ENCODE measurements around the gene TLCD3B.
"Not testable (repeated sequence)": the region's sequence is repeated elsewhere in the genome, so short reads cannot be mapped to it uniquely, and the experiment has no call there.

The TLCD3B gene

DNA sequence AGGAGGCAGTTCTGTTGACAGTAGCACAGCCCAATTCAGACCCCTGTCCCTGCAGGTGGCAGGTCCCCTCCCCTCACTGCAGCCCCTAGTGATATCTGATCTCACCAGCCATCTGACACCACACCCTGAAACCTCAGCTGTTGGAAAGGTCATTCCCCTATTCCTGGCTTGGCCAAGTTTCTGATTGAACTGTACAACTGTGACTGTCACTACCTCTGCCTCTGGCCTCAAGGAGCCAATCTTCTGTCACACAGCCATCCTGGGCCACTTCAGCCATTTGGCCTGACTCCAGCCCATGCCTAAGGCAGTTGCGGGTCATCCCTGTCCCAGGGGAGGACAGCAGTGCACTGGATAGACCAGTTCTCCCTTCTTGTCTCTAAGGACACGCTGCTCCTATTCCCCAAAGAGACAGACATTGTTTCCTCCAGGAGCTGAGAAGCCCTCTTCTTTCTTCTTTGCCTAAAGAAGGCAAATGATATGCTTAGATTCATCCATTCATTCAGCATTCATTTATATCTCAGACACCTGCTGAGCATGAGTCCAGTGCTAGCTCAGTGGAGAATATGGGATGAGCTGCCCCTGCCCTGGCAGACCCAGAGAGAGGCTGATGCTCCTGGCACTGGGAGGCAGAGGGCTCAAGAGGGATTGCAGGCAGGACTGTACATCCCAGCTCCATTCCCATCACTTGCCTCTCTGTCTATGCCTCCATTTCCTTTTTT lies 29.9 kb upstream of the TLCD3B start:
- no peak for DNase-seq (ENCODE audit: low read depth)

GRCh38 chr16:30060346-30060745 lies 29.3 kb upstream of the TLCD3B start:
- DNase-seq (ENCODE audit: low read depth) = no peak

GRCh38 chr16:30054959-30055553 lies 24.0 kb upstream of the TLCD3B start:
- no peak for DNase-seq (ENCODE audit: low read depth)

DNA sequence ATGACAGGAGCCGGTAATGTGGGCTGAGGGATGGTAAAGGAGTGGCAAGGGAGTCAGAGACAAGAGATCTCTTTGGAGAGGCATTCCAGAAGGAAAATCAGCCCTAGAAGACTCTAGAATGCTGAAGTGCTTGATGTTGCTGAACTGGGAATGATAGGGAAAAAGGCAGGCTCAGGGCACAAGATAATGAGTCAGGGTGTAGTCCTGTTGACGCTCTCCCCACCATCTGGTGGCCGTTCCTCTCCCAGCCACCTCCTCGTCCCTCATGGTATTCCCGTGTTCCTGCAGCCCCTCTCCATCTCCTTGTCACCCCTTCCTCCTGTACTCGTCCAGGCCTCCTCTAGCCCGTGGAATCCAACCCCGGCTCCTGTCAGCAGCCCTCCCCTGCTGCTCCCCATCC lies 23.4 kb upstream of the TLCD3B start:
- no peak for DNase-seq (ENCODE audit: low read depth)

DNA sequence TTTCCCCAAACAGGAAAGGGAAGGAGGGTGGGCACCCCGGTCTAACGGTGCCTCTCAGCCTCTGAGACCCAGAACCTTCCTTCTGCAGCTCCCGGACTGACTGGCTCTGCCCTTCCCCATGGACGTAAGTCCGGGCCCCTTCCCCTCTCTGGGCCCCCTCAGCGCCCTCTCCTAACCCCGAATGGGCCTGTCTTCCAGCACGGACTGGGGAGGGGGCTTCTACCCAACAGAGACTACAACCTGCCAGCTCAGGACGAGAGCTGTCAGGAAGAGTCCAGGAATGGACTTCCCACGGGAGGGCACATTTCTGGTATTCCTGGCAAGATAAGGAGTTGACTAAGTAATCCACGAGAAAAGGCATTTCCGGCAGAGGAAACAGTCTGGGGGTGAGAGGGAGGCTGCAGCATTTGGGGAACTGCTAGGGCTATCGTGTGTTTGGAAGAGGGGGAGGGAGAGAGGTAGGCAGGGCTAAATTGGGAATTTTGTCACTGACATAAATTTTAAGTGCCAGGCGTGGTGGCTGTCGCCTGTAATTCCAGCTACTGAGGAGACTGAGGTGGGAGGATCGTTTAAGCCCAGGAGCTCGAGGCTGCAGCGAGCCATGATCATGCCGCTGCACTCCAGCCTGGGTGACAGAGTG lies 22.4 kb upstream of the TLCD3B start:
- no peak for DNase-seq (ENCODE audit: low read depth)

GRCh38 chr16:30052671-30053372 lies 21.8 kb upstream of the TLCD3B start:
- peak; percentile 79 for DNase-seq (ENCODE audit: low read depth)

DNA sequence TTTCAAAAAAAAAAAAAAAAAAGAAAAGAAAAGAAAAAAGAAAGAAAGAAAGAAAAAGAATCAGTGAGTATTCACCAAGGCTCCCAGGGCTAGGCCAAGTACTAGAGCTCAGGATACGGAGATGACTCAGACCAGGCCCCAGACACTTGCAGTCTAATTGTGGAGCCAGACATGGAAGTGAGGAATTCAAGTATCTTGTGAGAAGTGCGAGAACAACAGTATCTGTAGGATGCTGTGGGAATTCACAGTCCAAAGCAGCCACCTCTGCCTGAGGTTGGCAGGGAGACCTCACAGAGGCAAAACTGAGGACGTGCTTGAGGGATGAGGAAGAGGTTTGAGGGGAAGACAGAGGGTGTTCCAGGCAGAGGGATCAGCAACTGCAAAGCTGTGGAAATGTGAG lies 20.4 kb upstream of the TLCD3B start:
- no peak for DNase-seq (ENCODE audit: low read depth)

- no peak for DNase-seq (ENCODE audit: low read depth)
Measured at GRCh38 chr16:30049871-30050270, 18.8 kb upstream of the TLCD3B start.

GRCh38 chr16:30046588-30046987 lies 15.5 kb upstream of the TLCD3B start:
- DNase-seq (ENCODE audit: low read depth) = no peak

DNA sequence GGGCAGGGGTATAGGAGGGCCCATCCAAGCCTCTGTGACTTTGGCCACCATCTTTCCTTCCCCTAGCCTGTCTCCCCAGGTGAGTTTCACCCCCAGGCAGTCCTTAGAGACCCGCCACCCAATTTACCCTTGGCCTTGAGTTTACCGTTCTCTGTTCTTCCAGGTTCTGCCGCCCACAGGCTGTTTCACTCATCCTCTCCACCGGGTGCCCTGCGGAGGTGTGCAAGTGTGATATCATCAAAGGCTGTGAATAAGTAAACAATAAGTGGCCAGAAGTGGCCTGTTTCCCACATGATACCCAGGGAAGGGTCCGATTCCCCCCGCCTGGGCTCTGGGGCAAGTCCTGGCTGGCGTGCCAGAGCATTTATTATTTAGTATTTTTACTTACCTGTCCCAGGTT lies 15.1 kb upstream of the TLCD3B start:
- DNase-seq (ENCODE audit: low read depth) = no peak

GRCh38 chr16:30041841-30042240 lies 10.8 kb upstream of the TLCD3B start:
- DNase-seq (ENCODE audit: low read depth) = no peak

GRCh38 chr16:30040690-30041089 lies 9.6 kb upstream of the TLCD3B start:
- not testable (repeated sequence) for DNase-seq (ENCODE audit: low read depth)

GRCh38 chr16:30040221-30040620 lies 9.2 kb upstream of the TLCD3B start:
- DNase-seq (ENCODE audit: low read depth) = no peak

DNA sequence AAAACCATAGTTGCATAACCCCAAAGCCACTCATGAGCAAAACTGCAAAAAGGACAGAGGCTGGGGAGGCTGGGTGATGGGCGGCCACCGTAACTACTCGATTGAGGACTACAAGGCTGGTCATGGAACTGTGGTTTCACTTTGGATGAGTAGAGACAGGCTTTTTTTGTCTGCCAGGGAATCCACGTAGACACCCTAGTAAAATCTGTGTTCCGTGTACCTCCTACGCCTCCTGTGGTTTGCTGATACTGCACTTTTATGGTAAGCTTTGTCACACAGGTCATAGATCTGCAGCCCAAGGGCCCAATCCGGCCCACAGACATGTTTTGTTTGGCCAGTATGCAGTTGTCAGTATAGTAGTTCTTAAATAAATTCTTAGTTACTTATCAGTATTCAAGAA lies 2.2 kb upstream of the TLCD3B start:
- DNase-seq (ENCODE audit: low read depth) = no peak

DNA sequence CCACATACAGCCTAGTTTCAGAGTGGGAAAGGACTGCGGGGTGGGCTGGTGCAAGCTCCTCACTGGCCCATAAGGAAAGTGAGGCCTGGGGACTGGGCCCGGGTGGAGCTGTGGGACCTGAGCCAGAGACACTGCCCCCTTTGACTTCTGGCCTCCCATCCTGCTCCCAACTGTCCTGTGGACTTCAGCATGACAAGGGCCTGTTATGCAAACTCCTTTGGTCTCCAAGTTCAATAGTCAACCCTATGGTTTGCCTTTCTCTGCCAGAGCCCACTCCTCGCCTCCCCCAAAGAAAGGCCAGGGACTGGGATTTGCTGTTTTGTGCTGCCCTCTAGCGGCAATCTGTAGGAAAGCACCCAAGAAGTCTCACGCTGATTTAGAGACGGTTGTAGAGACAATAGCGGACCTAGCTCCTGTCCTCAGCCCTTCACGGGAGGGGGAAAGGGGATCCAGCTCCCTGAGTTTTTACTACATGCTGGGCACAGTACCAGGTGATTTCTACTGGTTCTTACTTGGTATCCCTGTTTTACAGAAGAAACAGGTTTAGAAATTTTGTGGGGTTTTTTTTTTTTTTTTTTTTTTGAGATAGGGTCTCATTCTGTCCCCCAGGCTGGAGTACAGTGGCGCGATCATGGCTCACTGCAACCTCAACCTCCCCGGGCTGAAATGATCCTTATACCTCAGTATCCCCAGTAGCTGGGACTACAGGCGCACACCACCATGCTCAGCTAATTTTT lies 1.2 kb upstream of the TLCD3B start:
- no peak for DNase-seq (ENCODE audit: low read depth)

- DNase-seq (ENCODE audit: low read depth) = no peak
Measured at GRCh38 chr16:30031477-30031918, 427 bp upstream of the TLCD3B start.

- no peak for DNase-seq (ENCODE audit: low read depth)
Measured at GRCh38 chr16:30030011-30030685, 923 bp downstream of the TLCD3B start.

GRCh38 chr16:30028438-30029076 lies 2.5 kb downstream of the TLCD3B start:
- no peak for DNase-seq (ENCODE audit: low read depth)

DNA sequence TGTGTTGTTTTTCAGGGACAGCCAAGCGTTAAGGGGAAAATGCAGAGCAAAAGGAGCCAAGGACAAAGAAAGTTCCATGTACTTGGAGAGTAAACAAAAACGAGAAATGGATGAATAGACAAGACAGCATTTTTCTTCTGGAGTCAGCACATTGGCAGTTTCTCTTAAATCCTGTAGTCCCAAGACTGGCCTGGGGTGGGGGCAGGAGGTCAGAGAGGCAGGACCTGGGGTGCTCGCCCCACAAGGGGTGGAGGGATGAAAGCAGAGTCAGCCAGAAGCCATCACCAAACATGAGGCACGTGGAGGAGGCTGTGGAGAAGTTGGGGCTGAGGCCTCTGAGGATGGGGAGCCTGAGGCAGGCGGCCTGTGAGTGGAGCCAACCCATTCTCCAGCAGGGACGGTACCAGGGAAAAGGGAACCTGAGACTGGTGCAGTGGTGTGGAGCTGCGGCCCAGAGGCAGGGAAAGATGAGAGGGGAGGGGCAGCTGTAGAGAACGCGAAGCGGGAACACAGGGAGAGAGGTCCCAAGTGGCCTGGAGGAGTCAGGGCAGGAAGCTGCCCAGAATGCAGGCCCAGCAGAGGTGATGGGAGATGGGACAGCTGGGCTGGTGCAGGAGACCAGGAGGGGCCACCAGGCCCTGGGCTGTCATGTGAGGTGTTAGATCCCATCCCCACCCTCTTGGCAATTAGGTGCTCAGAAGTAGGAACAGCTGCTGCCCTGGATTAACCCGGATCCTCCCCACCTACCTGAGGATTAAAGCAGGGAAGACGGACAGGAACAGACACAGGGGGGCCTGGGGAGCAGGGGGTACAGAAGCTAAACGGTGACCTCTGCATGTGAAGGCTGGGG lies 3.3 kb downstream of the TLCD3B start:
- DNase-seq (ENCODE audit: low read depth) = no peak

GRCh38 chr16:30026449-30026848 lies 4.6 kb downstream of the TLCD3B start:
- no peak for DNase-seq (ENCODE audit: low read depth)
